ENCODE measurements around the gene FAM9C. TPM values are rescaled to one million over a fixed set of nuclear protein-coding genes. Genes with fewer than 3 reads are reported as not detected.

The FAM9C gene
- polyA plus RNA-seq, 1 donor (not counting 4 experiments of a cell fraction or from before 2014, with no cell fraction given), result not detected

GRCh38 chrX:12991575-12991974 lies 52.8 kb downstream of the FAM9C start:
- Histone ChIP-seq H3K36me3 (ENCODE audit: control insufficient read depth in 2 of 2, extremely low read depth in 1 of 2, insufficient read depth in 2 of 2, low read length in 2 of 2) (no peaks in the 10 kb centered on the region), H3K27me3 (ENCODE audit: control insufficient read depth, extremely low read depth, insufficient read depth, low read length) (no peaks in the 10 kb centered on the region), H3K9me3 (ENCODE audit: control insufficient read depth, low read depth, low read length) (no peaks in the 10 kb centered on the region), H3K9ac (ENCODE audit: control insufficient read depth, extremely low read depth, insufficient read depth, low read length) (no peak overlapping the region), H3K79me2 (ENCODE audit: control insufficient read depth, insufficient read depth, low read length) (no peaks in the 10 kb centered on the region), H4K20me1 (ENCODE audit: control insufficient read depth, extremely low read depth, insufficient read depth, low read length) (no peaks in the 10 kb centered on the region), H3K4me3 (ENCODE audit: control insufficient read depth in 2 of 3, extremely low read depth in 1 of 3, insufficient read depth in 2 of 3, low read depth in 1 of 3, low read length in 3 of 3) (no peak overlapping the region), H3K4me1 (ENCODE audit: control insufficient read depth, extremely low read depth, insufficient read depth, low read length) (peaks cover 4% of the 10 kb centered on the region), H3K9me1 (ENCODE audit: control insufficient read depth, extremely low read depth, insufficient read depth, low read length) (no peaks in the 10 kb centered on the region), H2AFZ (ENCODE audit: control insufficient read depth, low read length) (no peak overlapping the region), H3K4me2 (ENCODE audit: control insufficient read depth, extremely low read depth, insufficient read depth, low read depth, low read length) (no peak overlapping the region), H3K27ac (ENCODE audit: control insufficient read depth, insufficient read depth, low read length) (no peak overlapping the region)
- no peak for DNase-seq (ENCODE audit: low read depth, low spot score)
- dilution Hi-C loops (cut with MboI; ENCODE audit: extremely low pct_ligation_motif_present, low sequenced_read_pairs), result no loop called here
- FAIRE-seq, result no peak
- TF ChIP-seq EZH2 (IDR thresholded peaks at IDR 0.05; ENCODE audit: low read length) (no peak), CTCF (optimal IDR thresholded peaks at IDR 0.05 in 1 of 3, IDR thresholded peaks at IDR 0.05 in 1 of 3, conservative IDR thresholded peaks at IDR 0.05 in 1 of 3; ENCODE audit: extremely low read depth in 1 of 3, insufficient read depth in 2 of 3, low read length in 3 of 3) (no peak)

GRCh38 chrX:12989461-12989860 lies 55.0 kb downstream of the FAM9C start:
- Histone ChIP-seq H2AFZ (ENCODE audit: control insufficient read depth, low read length) (no peak overlapping the region), H3K36me3 (ENCODE audit: control insufficient read depth in 2 of 2, extremely low read depth in 1 of 2, insufficient read depth in 2 of 2, low read length in 2 of 2) (no peaks in the 10 kb centered on the region), H3K9me1 (ENCODE audit: control insufficient read depth, extremely low read depth, insufficient read depth, low read length) (no peaks in the 10 kb centered on the region), H3K4me2 (ENCODE audit: control insufficient read depth, extremely low read depth, insufficient read depth, low read depth, low read length) (no peak overlapping the region), H3K27ac (ENCODE audit: control insufficient read depth, insufficient read depth, low read length) (no peak overlapping the region), H3K79me2 (ENCODE audit: control insufficient read depth, insufficient read depth, low read length) (no peaks in the 10 kb centered on the region), H4K20me1 (ENCODE audit: control insufficient read depth, extremely low read depth, insufficient read depth, low read length) (no peaks in the 10 kb centered on the region), H3K4me3 (ENCODE audit: control insufficient read depth in 2 of 3, extremely low read depth in 1 of 3, insufficient read depth in 2 of 3, low read depth in 1 of 3, low read length in 3 of 3) (no peak overlapping the region), H3K4me1 (ENCODE audit: control insufficient read depth, extremely low read depth, insufficient read depth, low read length) (peaks cover 14% of the 10 kb centered on the region), H3K9ac (ENCODE audit: control insufficient read depth, extremely low read depth, insufficient read depth, low read length) (no peak overlapping the region), H3K9me3 (ENCODE audit: control insufficient read depth, low read depth, low read length) (no peaks in the 10 kb centered on the region), H3K27me3 (ENCODE audit: control insufficient read depth, extremely low read depth, insufficient read depth, low read length) (no peaks in the 10 kb centered on the region)
- dilution Hi-C loops (cut with MboI; ENCODE audit: extremely low pct_ligation_motif_present, low sequenced_read_pairs), result no loop called here
- DNase-seq (ENCODE audit: low read depth, low spot score) (no peak), FAIRE-seq (no peak)
- no peak for TF ChIP-seq CTCF (optimal IDR thresholded peaks at IDR 0.05 in 1 of 3, IDR thresholded peaks at IDR 0.05 in 1 of 3, conservative IDR thresholded peaks at IDR 0.05 in 1 of 3; ENCODE audit: extremely low read depth in 1 of 3, insufficient read depth in 2 of 3, low read length in 3 of 3)
- no peak for TF ChIP-seq EZH2 (IDR thresholded peaks at IDR 0.05; ENCODE audit: low read length)
